ENCODE measurements around the gene DHRS7.
A peak's percentile ranks its signal among the peaks of the same experiment; 100 is the strongest.

Gene DHRS7

GRCh38 chr14:60184905-60185555 is 19.8 kb upstream of the DHRS7 start:
- Histone ChIP-seq H3K4me1 (ENCODE audit: control insufficient read depth in 1 of 2, insufficient read depth in 2 of 2, low read length in 2 of 2) (peaks cover 0 to 5% of the 10 kb centered on the region in 2 donors), H3K27ac (ENCODE audit: low read depth, low read length) (no peak overlapping the region), H3K9me3 (ENCODE audit: control insufficient read depth in 1 of 2, low read length in 2 of 2) (no peaks in the 10 kb centered on the region)

GRCh38 chr14:60184146-60184904 is 19.1 kb upstream of the DHRS7 start:
- Histone ChIP-seq H3K36me3 (ENCODE audit: control insufficient read depth in 1 of 2, insufficient read depth in 2 of 2, low read length in 2 of 2) (no peaks in the 10 kb centered on the region), H3K27me3 (ENCODE audit: control insufficient read depth in 1 of 2, insufficient read depth in 2 of 2, low read length in 2 of 2) (peaks cover 0 to 3% of the 10 kb centered on the region in 2 donors), H3K9ac (ENCODE audit: low read depth in 1 of 2, low read length in 2 of 2) (peak overlapping the region in 1 of 2 donors; percentile 46), H3K4me1 (ENCODE audit: control insufficient read depth in 1 of 2, insufficient read depth in 2 of 2, low read length in 2 of 2) (peaks cover 0 to 5% of the 10 kb centered on the region in 2 donors), H3K27ac (ENCODE audit: low read depth, low read length) (no peak overlapping the region), H3K9me3 (ENCODE audit: control insufficient read depth in 1 of 2, low read length in 2 of 2) (no peaks in the 10 kb centered on the region), H3K4me3 (ENCODE audit: low read depth in 1 of 2, low read length in 2 of 2) (peak overlapping the region; percentile 62)

More at GRCh38 chr14:60184905-60185555, 19.8 kb upstream of the DHRS7 start:
- H3K9ac ChIP-seq (ENCODE audit: low read depth in 1 of 2, low read length in 2 of 2), result no peak overlapping the region
- H3K36me3 ChIP-seq (ENCODE audit: control insufficient read depth in 1 of 2, insufficient read depth in 2 of 2, low read length in 2 of 2), result no peaks in the 10 kb centered on the region
- no peak overlapping the region for H3K4me3 ChIP-seq (ENCODE audit: low read depth in 1 of 2, low read length in 2 of 2)
- H3K27me3 ChIP-seq (ENCODE audit: control insufficient read depth in 1 of 2, insufficient read depth in 2 of 2, low read length in 2 of 2), result peaks cover 0 to 3% of the 10 kb centered on the region in 2 donors

- Histone ChIP-seq H3K27me3 (ENCODE audit: control insufficient read depth in 1 of 2, insufficient read depth in 2 of 2, low read length in 2 of 2) (peaks cover 0 to 3% of the 10 kb centered on the region in 2 donors), H3K27ac (ENCODE audit: low read depth, low read length) (no peak overlapping the region), H3K9ac (ENCODE audit: low read depth in 1 of 2, low read length in 2 of 2) (peak overlapping the region in 1 of 2 donors; percentile 46), H3K36me3 (ENCODE audit: control insufficient read depth in 1 of 2, insufficient read depth in 2 of 2, low read length in 2 of 2) (no peaks in the 10 kb centered on the region), H3K4me3 (ENCODE audit: low read depth in 1 of 2, low read length in 2 of 2) (peak overlapping the region; percentile 62), H3K4me1 (ENCODE audit: control insufficient read depth in 1 of 2, insufficient read depth in 2 of 2, low read length in 2 of 2) (peaks cover 0 to 5% of the 10 kb centered on the region in 2 donors), H3K9me3 (ENCODE audit: control insufficient read depth in 1 of 2, low read length in 2 of 2) (no peaks in the 10 kb centered on the region)
Observed at GRCh38 chr14:60183741-60184140, 18.5 kb upstream of the DHRS7 start.

- Histone ChIP-seq H3K27me3 (ENCODE audit: control insufficient read depth in 1 of 2, insufficient read depth in 2 of 2, low read length in 2 of 2) (peaks cover 0 to 3% of the 10 kb centered on the region in 2 donors), H3K27ac (ENCODE audit: low read depth, low read length) (no peak overlapping the region), H3K36me3 (ENCODE audit: control insufficient read depth in 1 of 2, insufficient read depth in 2 of 2, low read length in 2 of 2) (no peaks in the 10 kb centered on the region), H3K9ac (ENCODE audit: low read depth in 1 of 2, low read length in 2 of 2) (no peak overlapping the region), H3K4me3 (ENCODE audit: low read depth in 1 of 2, low read length in 2 of 2) (no peak overlapping the region), H3K9me3 (ENCODE audit: control insufficient read depth in 1 of 2, low read length in 2 of 2) (no peaks in the 10 kb centered on the region), H3K4me1 (ENCODE audit: control insufficient read depth in 1 of 2, insufficient read depth in 2 of 2, low read length in 2 of 2) (peaks cover 0 to 5% of the 10 kb centered on the region in 2 donors)
Observed at GRCh38 chr14:60183138-60183537, 17.9 kb upstream of the DHRS7 start.

GRCh38 chr14:60179431-60179869 is 14.3 kb upstream of the DHRS7 start:
- H3K27ac ChIP-seq (ENCODE audit: low read depth, low read length), result no peak overlapping the region
- H3K9ac ChIP-seq (ENCODE audit: low read depth in 1 of 2, low read length in 2 of 2), result no peak overlapping the region

GRCh38 chr14:60178820-60179219 is 13.6 kb upstream of the DHRS7 start:
- Histone ChIP-seq H3K4me1 (ENCODE audit: control insufficient read depth in 1 of 2, insufficient read depth in 2 of 2, low read length in 2 of 2) (peaks cover 0 to 3% of the 10 kb centered on the region in 2 donors), H3K27ac (ENCODE audit: low read depth, low read length) (no peak overlapping the region), H3K4me3 (ENCODE audit: low read depth in 1 of 2, low read length in 2 of 2) (no peak overlapping the region), H3K27me3 (ENCODE audit: control insufficient read depth in 1 of 2, insufficient read depth in 2 of 2, low read length in 2 of 2) (no peaks in the 10 kb centered on the region), H3K9me3 (ENCODE audit: control insufficient read depth in 1 of 2, low read length in 2 of 2) (no peaks in the 10 kb centered on the region), H3K36me3 (ENCODE audit: control insufficient read depth in 1 of 2, insufficient read depth in 2 of 2, low read length in 2 of 2) (no peaks in the 10 kb centered on the region), H3K9ac (ENCODE audit: low read depth in 1 of 2, low read length in 2 of 2) (no peak overlapping the region)

More at GRCh38 chr14:60179431-60179869, 14.3 kb upstream of the DHRS7 start:
- Histone ChIP-seq H3K36me3 (ENCODE audit: control insufficient read depth in 1 of 2, insufficient read depth in 2 of 2, low read length in 2 of 2) (no peaks in the 10 kb centered on the region), H3K9me3 (ENCODE audit: control insufficient read depth in 1 of 2, low read length in 2 of 2) (no peaks in the 10 kb centered on the region), H3K27me3 (ENCODE audit: control insufficient read depth in 1 of 2, insufficient read depth in 2 of 2, low read length in 2 of 2) (no peaks in the 10 kb centered on the region), H3K4me1 (ENCODE audit: control insufficient read depth in 1 of 2, insufficient read depth in 2 of 2, low read length in 2 of 2) (peaks cover 0 to 5% of the 10 kb centered on the region in 2 donors), H3K4me3 (ENCODE audit: low read depth in 1 of 2, low read length in 2 of 2) (no peak overlapping the region)

GRCh38 chr14:60178164-60178563 is 13.0 kb upstream of the DHRS7 start:
- H3K36me3 ChIP-seq (ENCODE audit: control insufficient read depth in 1 of 2, insufficient read depth in 2 of 2, low read length in 2 of 2), result no peaks in the 10 kb centered on the region
- no peaks in the 10 kb centered on the region for H3K9me3 ChIP-seq (ENCODE audit: control insufficient read depth in 1 of 2, low read length in 2 of 2)
- H3K4me1 ChIP-seq (ENCODE audit: control insufficient read depth in 1 of 2, insufficient read depth in 2 of 2, low read length in 2 of 2), result no peaks in the 10 kb centered on the region
- no peaks in the 10 kb centered on the region for H3K27me3 ChIP-seq (ENCODE audit: control insufficient read depth in 1 of 2, insufficient read depth in 2 of 2, low read length in 2 of 2)
- no peak overlapping the region for H3K4me3 ChIP-seq (ENCODE audit: low read depth in 1 of 2, low read length in 2 of 2)
- no peak overlapping the region for H3K9ac ChIP-seq (ENCODE audit: low read depth in 1 of 2, low read length in 2 of 2)
- H3K27ac ChIP-seq (ENCODE audit: low read depth, low read length), result no peak overlapping the region

- Histone ChIP-seq H3K9ac (ENCODE audit: low read depth in 1 of 2, low read length in 2 of 2) (no peak overlapping the region), H3K27me3 (ENCODE audit: control insufficient read depth in 1 of 2, insufficient read depth in 2 of 2, low read length in 2 of 2) (no peaks in the 10 kb centered on the region), H3K4me1 (ENCODE audit: control insufficient read depth in 1 of 2, insufficient read depth in 2 of 2, low read length in 2 of 2) (no peaks in the 10 kb centered on the region), H3K36me3 (ENCODE audit: control insufficient read depth in 1 of 2, insufficient read depth in 2 of 2, low read length in 2 of 2) (no peaks in the 10 kb centered on the region), H3K9me3 (ENCODE audit: control insufficient read depth in 1 of 2, low read length in 2 of 2) (no peaks in the 10 kb centered on the region), H3K4me3 (ENCODE audit: low read depth in 1 of 2, low read length in 2 of 2) (no peak overlapping the region), H3K27ac (ENCODE audit: low read depth, low read length) (no peak overlapping the region)
Observed at GRCh38 chr14:60175255-60175902, 10.2 kb upstream of the DHRS7 start.

GRCh38 chr14:60174352-60175254 is 9.4 kb upstream of the DHRS7 start:
- no peak overlapping the region for H3K4me3 ChIP-seq (ENCODE audit: low read depth in 1 of 2, low read length in 2 of 2)

More at GRCh38 chr14:60174352-60175254, 9.4 kb upstream of the DHRS7 start:
- no peak overlapping the region for H3K27ac ChIP-seq (ENCODE audit: low read depth, low read length)
- no peaks in the 10 kb centered on the region for H3K27me3 ChIP-seq (ENCODE audit: control insufficient read depth in 1 of 2, insufficient read depth in 2 of 2, low read length in 2 of 2)
- H3K9me3 ChIP-seq (ENCODE audit: control insufficient read depth in 1 of 2, low read length in 2 of 2), result no peaks in the 10 kb centered on the region
- no peak overlapping the region for H3K9ac ChIP-seq (ENCODE audit: low read depth in 1 of 2, low read length in 2 of 2)
- H3K4me1 ChIP-seq (ENCODE audit: control insufficient read depth in 1 of 2, insufficient read depth in 2 of 2, low read length in 2 of 2), result no peaks in the 10 kb centered on the region
- no peaks in the 10 kb centered on the region for H3K36me3 ChIP-seq (ENCODE audit: control insufficient read depth in 1 of 2, insufficient read depth in 2 of 2, low read length in 2 of 2)
